ENCODE measurements around the gene CCDC14.
A peak's percentile ranks its signal among the peaks of the same experiment; 100 is the strongest.

The CCDC14 gene

DNA sequence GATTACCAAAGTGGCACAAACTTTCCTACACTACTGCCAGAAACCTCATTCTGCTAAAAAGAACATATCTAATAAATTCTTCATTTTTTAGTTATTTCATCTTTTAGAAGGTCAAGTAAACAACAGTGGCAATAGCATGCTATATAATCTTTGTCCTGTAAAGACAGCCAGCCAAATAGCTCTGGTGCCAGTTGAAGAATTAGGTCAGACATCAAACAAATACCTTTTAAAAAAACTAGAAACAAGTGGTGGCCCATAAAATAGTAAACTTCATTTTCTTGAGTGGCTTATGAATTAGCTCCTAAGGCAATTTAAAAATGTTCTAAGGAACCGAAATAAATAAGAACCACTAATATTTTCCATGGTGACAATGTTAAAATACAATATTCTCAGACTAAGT is 19.5 kb downstream of the CCDC14 start:
- no peak overlapping the region for H3K4me2 ChIP-seq (ENCODE audit: low read depth, low read length, poor library complexity, severe bottlenecking)
- H3K9me2 ChIP-seq (replicated peaks; ENCODE audit: low read depth, low read length), result no peaks in the 10 kb centered on the region
- H3K4me1 ChIP-seq (ENCODE audit: insufficient read depth, low read length, poor library complexity, severe bottlenecking), result peaks cover 16% of the 10 kb centered on the region
- H3K79me2 ChIP-seq (ENCODE audit: insufficient read depth, low read length), result no peaks in the 10 kb centered on the region
- H3F3A ChIP-seq (ENCODE audit: low read depth), result no peaks in the 10 kb centered on the region
- H3K9me3 ChIP-seq (ENCODE audit: insufficient read depth, low read depth, low read length), result no peaks in the 10 kb centered on the region
- no peaks in the 10 kb centered on the region for H4K20me1 ChIP-seq (ENCODE audit: insufficient read depth, low read length, poor library complexity, severe bottlenecking)
- H3K4me3 ChIP-seq (ENCODE audit: low read length, poor library complexity, severe bottlenecking), result no peak overlapping the region
- no peaks in the 10 kb centered on the region for H3K27me3 ChIP-seq (ENCODE audit: insufficient read depth, low read length, poor library complexity, severe bottlenecking)
- no peak overlapping the region for H3K9ac ChIP-seq (ENCODE audit: low read depth, low read length, poor library complexity, severe bottlenecking)
- H2AFZ ChIP-seq (ENCODE audit: low read length), result no peak overlapping the region
- H3K36me3 ChIP-seq (ENCODE audit: insufficient read depth, low read length), result peaks cover 21% of the 10 kb centered on the region; the same call in 1 of the 2 replicates
- no peak for TF ChIP-seq EZH2phosphoT487 (IDR thresholded peaks at IDR 0.05; ENCODE audit: borderline replicate concordance)
- TF ChIP-seq, protein P1, sequence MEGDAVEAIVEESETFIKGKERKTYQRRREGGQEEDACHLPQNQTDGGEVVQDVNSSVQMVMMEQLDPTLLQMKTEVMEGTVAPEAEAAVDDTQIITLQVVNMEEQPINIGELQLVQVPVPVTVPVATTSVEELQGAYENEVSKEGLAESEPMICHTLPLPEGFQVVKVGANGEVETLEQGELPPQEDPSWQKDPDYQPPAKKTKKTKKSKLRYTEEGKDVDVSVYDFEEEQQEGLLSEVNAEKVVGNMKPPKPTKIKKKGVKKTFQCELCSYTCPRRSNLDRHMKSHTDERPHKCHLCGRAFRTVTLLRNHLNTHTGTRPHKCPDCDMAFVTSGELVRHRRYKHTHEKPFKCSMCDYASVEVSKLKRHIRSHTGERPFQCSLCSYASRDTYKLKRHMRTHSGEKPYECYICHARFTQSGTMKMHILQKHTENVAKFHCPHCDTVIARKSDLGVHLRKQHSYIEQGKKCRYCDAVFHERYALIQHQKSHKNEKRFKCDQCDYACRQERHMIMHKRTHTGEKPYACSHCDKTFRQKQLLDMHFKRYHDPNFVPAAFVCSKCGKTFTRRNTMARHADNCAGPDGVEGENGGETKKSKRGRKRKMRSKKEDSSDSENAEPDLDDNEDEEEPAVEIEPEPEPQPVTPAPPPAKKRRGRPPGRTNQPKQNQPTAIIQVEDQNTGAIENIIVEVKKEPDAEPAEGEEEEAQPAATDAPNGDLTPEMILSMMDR (conservative IDR thresholded peaks at IDR 0.05; ENCODE audit: low read length), result no peak

DNA sequence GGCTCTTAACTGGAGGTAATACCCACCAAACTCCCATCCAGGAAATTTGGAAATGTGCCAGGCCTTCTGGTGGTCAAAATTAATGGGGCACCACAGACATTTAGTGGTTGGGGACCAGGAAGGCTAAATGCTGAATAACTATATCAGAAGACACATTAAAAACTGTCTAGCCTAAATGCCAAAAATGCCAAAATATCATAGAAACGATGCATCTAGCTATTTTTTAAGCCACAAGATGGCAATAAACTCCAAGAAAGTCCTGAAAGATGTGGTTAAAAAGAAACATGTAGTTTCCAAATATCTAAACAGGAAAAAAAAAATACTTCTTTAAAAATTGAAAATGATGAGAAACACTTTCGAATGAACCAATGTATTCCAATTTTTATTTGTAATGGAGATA is 19.9 kb downstream of the CCDC14 start:
- Histone ChIP-seq H2AFZ (ENCODE audit: low read length) (no peak overlapping the region), H3K4me3 (ENCODE audit: low read length, poor library complexity, severe bottlenecking) (no peak overlapping the region), H3K9ac (ENCODE audit: low read depth, low read length, poor library complexity, severe bottlenecking) (no peak overlapping the region), H4K20me1 (ENCODE audit: insufficient read depth, low read length, poor library complexity, severe bottlenecking) (no peaks in the 10 kb centered on the region), H3K27me3 (ENCODE audit: insufficient read depth, low read length, poor library complexity, severe bottlenecking) (no peaks in the 10 kb centered on the region), H3K36me3 (ENCODE audit: insufficient read depth, low read length) (peaks cover 21% of the 10 kb centered on the region; the same call in 1 of the 2 replicates), H3F3A (ENCODE audit: low read depth) (no peaks in the 10 kb centered on the region), H3K4me1 (ENCODE audit: insufficient read depth, low read length, poor library complexity, severe bottlenecking) (peaks cover 20% of the 10 kb centered on the region), H3K4me2 (ENCODE audit: low read depth, low read length, poor library complexity, severe bottlenecking) (no peak overlapping the region), H3K79me2 (ENCODE audit: insufficient read depth, low read length) (no peaks in the 10 kb centered on the region), H3K9me3 (ENCODE audit: insufficient read depth, low read depth, low read length) (no peaks in the 10 kb centered on the region), H3K9me2 (replicated peaks; ENCODE audit: low read depth, low read length) (no peaks in the 10 kb centered on the region)
- TF ChIP-seq EZH2phosphoT487 (IDR thresholded peaks at IDR 0.05; ENCODE audit: borderline replicate concordance), result no peak
- TF ChIP-seq, protein P1 (conservative IDR thresholded peaks at IDR 0.05; ENCODE audit: low read length), result peak; percentile 60

DNA sequence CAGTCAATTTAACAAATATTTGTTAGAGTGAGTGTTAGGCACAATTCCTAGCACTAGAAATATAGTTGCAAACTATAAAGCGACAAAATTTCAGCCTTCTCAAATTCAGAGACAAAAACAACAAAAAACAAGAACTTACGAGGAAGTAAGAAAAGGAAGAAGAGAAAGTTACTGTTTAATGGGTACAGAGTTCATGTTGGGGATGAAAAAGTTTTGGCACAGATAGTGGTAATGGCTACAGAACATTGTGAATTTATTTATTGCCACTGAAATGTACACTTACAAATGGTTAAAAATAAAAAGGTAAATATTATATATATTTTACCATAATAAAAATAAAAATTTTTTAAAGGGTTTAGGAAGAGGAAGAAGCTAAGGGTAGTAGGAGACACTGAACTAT is 21.3 kb downstream of the CCDC14 start:
- Histone ChIP-seq H3K36me3 (ENCODE audit: insufficient read depth, low read length) (peaks cover 20% of the 10 kb centered on the region; the same call in 1 of the 2 replicates), H3K4me3 (ENCODE audit: low read length, poor library complexity, severe bottlenecking) (no peak overlapping the region), H3K4me1 (ENCODE audit: insufficient read depth, low read length, poor library complexity, severe bottlenecking) (peaks cover 23% of the 10 kb centered on the region), H2AFZ (ENCODE audit: low read length) (no peak overlapping the region), H3K9me2 (replicated peaks; ENCODE audit: low read depth, low read length) (no peaks in the 10 kb centered on the region), H3K9ac (ENCODE audit: low read depth, low read length, poor library complexity, severe bottlenecking) (no peak overlapping the region), H3F3A (ENCODE audit: low read depth) (no peaks in the 10 kb centered on the region), H4K20me1 (ENCODE audit: insufficient read depth, low read length, poor library complexity, severe bottlenecking) (no peaks in the 10 kb centered on the region), H3K9me3 (ENCODE audit: insufficient read depth, low read depth, low read length) (no peaks in the 10 kb centered on the region), H3K79me2 (ENCODE audit: insufficient read depth, low read length) (no peaks in the 10 kb centered on the region), H3K4me2 (ENCODE audit: low read depth, low read length, poor library complexity, severe bottlenecking) (no peak overlapping the region), H3K27me3 (ENCODE audit: insufficient read depth, low read length, poor library complexity, severe bottlenecking) (no peaks in the 10 kb centered on the region)
- no peak for TF ChIP-seq EZH2phosphoT487 (IDR thresholded peaks at IDR 0.05; ENCODE audit: borderline replicate concordance)
- TF ChIP-seq, protein P1 (conservative IDR thresholded peaks at IDR 0.05; ENCODE audit: low read length), result no peak
